Measurements from ENCODE around the gene CHD9. TPM values are rescaled to one million over a fixed set of nuclear protein-coding genes. Genes with fewer than 3 reads are reported as not detected.

The CHD9 gene
- total RNA-seq, 3 donors from 2014 or later (not counting 1 experiment from before 2014, with no cell fraction given), result 81.4 to 85.2 (median 81.9) TPM

DNA sequence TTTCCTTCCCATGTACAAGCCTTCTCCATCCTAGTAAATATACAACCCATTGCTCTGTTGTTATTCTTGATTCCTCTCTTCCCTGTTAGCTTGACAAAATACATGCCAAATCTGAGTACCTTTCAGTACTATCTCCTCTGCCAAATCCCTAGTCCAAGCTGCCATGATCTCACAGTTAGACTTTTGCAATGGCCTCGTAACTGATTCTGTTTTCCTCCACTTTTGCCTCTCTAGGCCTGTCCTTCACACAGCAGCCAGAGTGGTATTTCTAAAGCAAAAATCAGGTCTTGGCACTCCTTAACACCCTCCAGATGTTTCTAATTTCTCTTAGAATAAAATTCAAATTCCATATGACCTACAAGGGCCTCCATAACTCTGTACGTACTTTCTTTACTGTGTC lies 226.5 kb downstream of the CHD9 start:
- no peak overlapping the region for H3K4me3 ChIP-seq (ENCODE audit: low read length)
- intact Hi-C loops (cut with micrococcal nuclease), result loop anchor here (10.0 kb wide), 1 partner anchor 1086 kb away; no protein-coding TSS in a partner anchor
- TF ChIP-seq, protein P1, sequence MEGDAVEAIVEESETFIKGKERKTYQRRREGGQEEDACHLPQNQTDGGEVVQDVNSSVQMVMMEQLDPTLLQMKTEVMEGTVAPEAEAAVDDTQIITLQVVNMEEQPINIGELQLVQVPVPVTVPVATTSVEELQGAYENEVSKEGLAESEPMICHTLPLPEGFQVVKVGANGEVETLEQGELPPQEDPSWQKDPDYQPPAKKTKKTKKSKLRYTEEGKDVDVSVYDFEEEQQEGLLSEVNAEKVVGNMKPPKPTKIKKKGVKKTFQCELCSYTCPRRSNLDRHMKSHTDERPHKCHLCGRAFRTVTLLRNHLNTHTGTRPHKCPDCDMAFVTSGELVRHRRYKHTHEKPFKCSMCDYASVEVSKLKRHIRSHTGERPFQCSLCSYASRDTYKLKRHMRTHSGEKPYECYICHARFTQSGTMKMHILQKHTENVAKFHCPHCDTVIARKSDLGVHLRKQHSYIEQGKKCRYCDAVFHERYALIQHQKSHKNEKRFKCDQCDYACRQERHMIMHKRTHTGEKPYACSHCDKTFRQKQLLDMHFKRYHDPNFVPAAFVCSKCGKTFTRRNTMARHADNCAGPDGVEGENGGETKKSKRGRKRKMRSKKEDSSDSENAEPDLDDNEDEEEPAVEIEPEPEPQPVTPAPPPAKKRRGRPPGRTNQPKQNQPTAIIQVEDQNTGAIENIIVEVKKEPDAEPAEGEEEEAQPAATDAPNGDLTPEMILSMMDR (IDR thresholded peaks at IDR 0.05), result no peak
- H3K4me3 Mint-ChIP-seq, result no peak overlapping the region
- DNase-seq (no peak), ATAC-seq (no peak)
- H3K27me3 Mint-ChIP-seq (ENCODE audit: low read depth in 2 of 2), result no peaks in the 10 kb centered on the region
- H3K27ac ChIP-seq (ENCODE audit: low read length), result no peak overlapping the region
- peaks cover 38% of the 10 kb centered on the region for H3K36me3 ChIP-seq (ENCODE audit: control insufficient read depth, insufficient read depth, low read length)
- H3K9me3 Mint-ChIP-seq, result no peaks in the 10 kb centered on the region
- H3K4me1 Mint-ChIP-seq, result no peaks in the 10 kb centered on the region
- H3K4me1 ChIP-seq (ENCODE audit: control insufficient read depth, insufficient read depth, low read length), result no peaks in the 10 kb centered on the region
- 98% methylated on average over 2 of the region's 2 CpGs for WGBS (ENCODE audit: insufficient coverage)
- H3K27me3 ChIP-seq (ENCODE audit: control insufficient read depth, insufficient read depth, low read length), result no peaks in the 10 kb centered on the region
- H3K9me3 ChIP-seq (ENCODE audit: control insufficient read depth, insufficient read depth, low read length), result no peaks in the 10 kb centered on the region
- H3K36me3 Mint-ChIP-seq, result no peaks in the 10 kb centered on the region
- no peak overlapping the region for H3K27ac Mint-ChIP-seq

DNA sequence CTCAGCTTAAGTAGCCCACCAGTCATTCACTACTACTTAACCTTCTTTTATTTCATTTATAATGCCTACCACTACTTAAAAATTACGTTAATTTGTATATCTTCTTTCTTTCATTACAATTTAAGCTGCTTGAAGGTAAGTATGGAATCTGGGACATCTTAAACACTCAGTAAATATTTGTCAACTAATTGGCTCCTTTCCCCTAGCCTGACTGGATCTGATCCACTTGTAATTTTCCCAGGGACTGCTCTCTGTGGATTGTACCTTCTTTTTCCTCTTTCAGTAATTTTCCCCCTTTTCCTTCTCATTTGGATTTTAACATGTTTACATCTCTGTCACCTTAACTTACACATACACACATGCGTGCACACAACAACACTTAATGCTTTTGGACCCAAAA lies 227.1 kb downstream of the CHD9 start:
- Histone ChIP-seq H3K27me3 (ENCODE audit: control insufficient read depth, insufficient read depth, low read length) (no peaks in the 10 kb centered on the region), H3K36me3 (ENCODE audit: control insufficient read depth, insufficient read depth, low read length) (peaks cover 38% of the 10 kb centered on the region), H3K9me3 (ENCODE audit: control insufficient read depth, insufficient read depth, low read length) (no peaks in the 10 kb centered on the region), H3K4me3 (ENCODE audit: low read length) (no peak overlapping the region), H3K4me1 (ENCODE audit: control insufficient read depth, insufficient read depth, low read length) (no peaks in the 10 kb centered on the region), H3K27ac (ENCODE audit: low read length) (no peak overlapping the region)
- no peak for ATAC-seq
- Mint-ChIP-seq H3K9me3 (no peaks in the 10 kb centered on the region), H3K27me3 (ENCODE audit: low read depth in 2 of 2) (no peaks in the 10 kb centered on the region), H3K36me3 (no peaks in the 10 kb centered on the region), H3K4me3 (no peak overlapping the region), H3K4me1 (no peaks in the 10 kb centered on the region), H3K27ac (no peak overlapping the region)
- 100% methylated on average over 1 of the region's 2 CpGs for WGBS (ENCODE audit: insufficient coverage)
- TF ChIP-seq, protein P1 (IDR thresholded peaks at IDR 0.05), result no peak
- intact Hi-C loops (cut with micrococcal nuclease), result loop anchor here (2.0 to 10.0 kb wide), 2 partner anchors 227 to 1087 kb away; partner anchors contain the start of gene CHD9
- no peak for DNase-seq

DNA sequence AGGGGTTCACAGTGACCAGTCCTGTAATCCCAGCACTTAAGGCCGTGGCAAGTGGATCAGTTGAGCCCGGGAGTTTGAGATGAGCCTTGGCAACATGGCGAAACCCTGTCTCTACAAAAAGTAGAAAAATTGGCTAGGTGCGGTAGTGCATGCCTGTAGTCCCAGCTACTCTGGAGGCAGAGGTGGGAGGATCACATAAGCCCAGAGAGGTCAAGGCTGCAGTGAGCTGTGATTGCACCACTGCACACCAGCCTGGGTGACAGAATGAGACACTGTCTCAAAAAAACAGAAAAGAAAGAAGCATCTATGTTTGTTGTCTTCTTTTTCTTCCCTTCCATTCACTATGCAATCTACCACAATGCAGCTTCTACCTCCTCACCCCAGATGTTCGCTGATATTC lies 227.5 kb downstream of the CHD9 start:
- TF ChIP-seq, protein P1 (IDR thresholded peaks at IDR 0.05), result no peak
- Histone ChIP-seq H3K4me3 (ENCODE audit: low read length) (no peak overlapping the region), H3K36me3 (ENCODE audit: control insufficient read depth, insufficient read depth, low read length) (peaks cover 38% of the 10 kb centered on the region), H3K27me3 (ENCODE audit: control insufficient read depth, insufficient read depth, low read length) (no peaks in the 10 kb centered on the region), H3K4me1 (ENCODE audit: control insufficient read depth, insufficient read depth, low read length) (no peaks in the 10 kb centered on the region), H3K9me3 (ENCODE audit: control insufficient read depth, insufficient read depth, low read length) (no peaks in the 10 kb centered on the region), H3K27ac (ENCODE audit: low read length) (no peak overlapping the region)
- H3K9me3 Mint-ChIP-seq, result no peaks in the 10 kb centered on the region
- ATAC-seq (no peak), DNase-seq (no peak)
- no peak overlapping the region for H3K27ac Mint-ChIP-seq
- no peaks in the 10 kb centered on the region for H3K4me1 Mint-ChIP-seq
- H3K27me3 Mint-ChIP-seq (ENCODE audit: low read depth in 2 of 2), result no peaks in the 10 kb centered on the region
- WGBS (ENCODE audit: insufficient coverage), result 92% methylated on average over 5 of the region's 5 CpGs
- H3K36me3 Mint-ChIP-seq, result no peaks in the 10 kb centered on the region
- intact Hi-C loops (cut with micrococcal nuclease), result loop anchor here (2.0 to 10.0 kb wide), 2 partner anchors 228 to 1088 kb away; partner anchors contain the start of gene CHD9
- no peak overlapping the region for H3K4me3 Mint-ChIP-seq
